Liver (tissue), 9 donors: ENCODE measurements around the gene ST6GALNAC3. TPM values are rescaled to one million over a fixed set of nuclear protein-coding genes. Genes with fewer than 3 reads are reported as not detected.

Experiments used
- DNase-seq: peaks from one replicate; pipeline ENCODE4 v3.0.0-alpha.2; 2017; ENCODE audit warnings: low spot score
- H3K27ac ChIP-seq, 2 donors: one replicate each; pipeline ENCODE4 v1.7.0; 2013; ENCODE audit warnings: inconsistent platforms in 2 of 2, low read length in 2 of 2, control low read depth in 1 of 2, low read depth in 1 of 2, mild to moderate bottlenecking in 1 of 2
- H3K27me3 ChIP-seq, 4 donors: one replicate each; pipeline versions ENCODE4 v1.6.1 to v1.7.0; 2013; ENCODE audit warnings: low read length in 3 of 4, inconsistent platforms in 1 of 4, mild to moderate bottlenecking in 1 of 4, moderate library complexity in 1 of 4; ENCODE audit not compliant: control insufficient read depth in 4 of 4, insufficient read depth in 4 of 4
- H3K36me3 ChIP-seq, 4 donors: one replicate each; pipeline versions ENCODE4 v1.6.1 to v1.7.0; 2013; ENCODE audit warnings: low read length in 3 of 4, mild to moderate bottlenecking in 3 of 4, low read depth in 1 of 4, moderate library complexity in 1 of 4; ENCODE audit not compliant: control insufficient read depth in 4 of 4, insufficient read depth in 3 of 4
- H3K4me1 ChIP-seq, 4 donors: one replicate each; pipeline versions ENCODE4 v1.6.1 to v1.7.0; 2013; ENCODE audit warnings: low read length in 3 of 4, mild to moderate bottlenecking in 3 of 4, moderate library complexity in 1 of 4; ENCODE audit not compliant: control insufficient read depth in 4 of 4, insufficient read depth in 4 of 4
- H3K4me3 ChIP-seq, 3 donors: one replicate each; pipeline versions ENCODE4 v1.6.1 to v1.7.0; 2013; ENCODE audit warnings: low read length in 3 of 3, control low read depth in 1 of 3, low read depth in 1 of 3, mild to moderate bottlenecking in 1 of 3
- H3K9ac ChIP-seq, 2 donors: one replicate each; pipeline ENCODE4 v1.7.0; 2013; ENCODE audit warnings: low read length in 2 of 2, mild to moderate bottlenecking in 2 of 2, moderate library complexity in 2 of 2, control low read depth in 1 of 2, low read depth in 1 of 2
- H3K9me3 ChIP-seq, 4 donors: one replicate each; pipeline versions ENCODE4 v1.6.1 to v1.7.0; 2013; ENCODE audit warnings: low read length in 3 of 4; ENCODE audit not compliant: control insufficient read depth in 4 of 4
- EGR1 ChIP-seq, 2 donors: IDR thresholded peaks; 2 replicates each; pipeline ENCODE4 v1.6.1; 2016 to 2018; ENCODE audit warnings: antibody characterized with exemption in 2 of 2, low read depth in 2 of 2
- FOXA1 ChIP-seq: IDR thresholded peaks from 2 replicates; pipeline ENCODE4 v1.6.1; 2016; ENCODE audit warnings: antibody characterized with exemption
- FOXA2 ChIP-seq: IDR thresholded peaks from 2 replicates; pipeline ENCODE4 v1.6.1; 2016; ENCODE audit warnings: antibody characterized with exemption
- GABPA ChIP-seq, 2 donors: IDR thresholded peaks in 1 of 2; conservative IDR thresholded peaks in 1 of 2; 2 replicates each; pipeline ENCODE4 v1.6.1; 2016; ENCODE audit warnings: antibody characterized with exemption in 2 of 2, mild to moderate bottlenecking in 1 of 2, moderate library complexity in 1 of 2
- HNF4A ChIP-seq, 2 donors: conservative IDR thresholded peaks; 2 replicates each; pipeline ENCODE4 v1.6.1; 2016; ENCODE audit warnings: antibody characterized with exemption in 2 of 2, mild to moderate bottlenecking in 2 of 2
- HNF4G ChIP-seq: IDR thresholded peaks from 2 replicates; pipeline ENCODE4 v1.6.1; 2016; ENCODE audit warnings: antibody characterized with exemption
- JUND ChIP-seq, 2 donors: IDR thresholded peaks; 2 replicates each; pipeline ENCODE4 v1.6.1; 2016; ENCODE audit warnings: antibody characterized with exemption in 2 of 2
- NR2F2 ChIP-seq: IDR thresholded peaks from 2 replicates; pipeline ENCODE4 v1.6.1; 2016; ENCODE audit warnings: antibody characterized with exemption
- RAD21 ChIP-seq, 2 donors: IDR thresholded peaks; 2 replicates each; pipeline ENCODE4 v1.6.1; 2016; ENCODE audit warnings: antibody characterized with exemption in 2 of 2, mild to moderate bottlenecking in 2 of 2
- RXRA ChIP-seq, 2 donors: IDR thresholded peaks; 2 replicates each; pipeline ENCODE4 v1.6.1; 2017 to 2018; ENCODE audit warnings: antibody characterized with exemption in 2 of 2, mild to moderate bottlenecking in 1 of 2
- SP1 ChIP-seq: IDR thresholded peaks from 2 replicates; pipeline ENCODE4 v1.6.1; 2018; ENCODE audit warnings: antibody characterized with exemption, mild to moderate bottlenecking
- TAF1 ChIP-seq: conservative IDR thresholded peaks from 2 replicates; pipeline ENCODE4 v1.6.1; 2016; ENCODE audit warnings: antibody characterized with exemption, mild to moderate bottlenecking
- YY1 ChIP-seq: IDR thresholded peaks from 2 replicates; pipeline ENCODE4 v1.6.1; 2016; ENCODE audit warnings: antibody characterized with exemption, mild to moderate bottlenecking
- WGBS: extraction: QIAGEN DNeasy Blood & Tissue Kit; methylation state at CpG from one replicate; pipeline ENCODE4 v1.1.7; 2013; 5-methylcytosine and 5-hydroxymethylcytosine counted together
- polyA plus RNA-seq, 2 donors: library from polyadenylated mRNA; stranded (reverse) in 1 of 2; unstranded in 1 of 2; fragments of 200-250 nt in 1 of 2; fragments of >200 nt in 1 of 2; fragmentation: Nextera tagmentation in 1 of 2; extraction: Ambion mirVana in 1 of 2; gene quantifications; one replicate each; pipeline versions ENCODE4 v1.2.1 to v1.2.3, GENCODE V29; 2013 to 2015
- total RNA-seq, 2 donors: library from RNA; depleted of rRNA; stranded (reverse); fragments of >200 nt; gene quantifications; one replicate each; pipeline ENCODE4 v1.2.3, GENCODE V29; 2014
- TF ChIP-seq, protein P1 (sequence below): IDR thresholded peaks from 2 replicates; pipeline ENCODE4 v1.6.1; 2016; ENCODE audit warnings: antibody characterized with exemption
- TF ChIP-seq, protein P2 (sequence below): fragments of 150-350 bp; IDR thresholded peaks from 2 replicates; pipeline ENCODE4 v1.5.1; 2017; ENCODE audit warnings: improper control_type of control experiment, low read depth, low read length; ENCODE audit not compliant: missing input control
- TF ChIP-seq, protein P3 (sequence below): IDR thresholded peaks from 2 replicates; pipeline ENCODE4 v1.6.1; 2016; ENCODE audit warnings: antibody characterized with exemption
- TF ChIP-seq, protein P4 (sequence below): IDR thresholded peaks from 2 replicates; pipeline ENCODE4 v1.6.1; 2016; ENCODE audit warnings: antibody characterized with exemption
- TF ChIP-seq, protein P5 (sequence below): IDR thresholded peaks from 2 replicates; pipeline ENCODE4 v1.6.1; 2016; ENCODE audit warnings: antibody characterized with exemption, mild to moderate bottlenecking
- donor health status: healthy.
- donor health status: healthy.
- donor health status: healthy.
- donor health status: healthy.
- donor health status: healthy.

Gene ST6GALNAC3
- total and polyA plus RNA-seq, 4 donors, result 1.2 to 5.0 (median 3.2) TPM

DNA sequence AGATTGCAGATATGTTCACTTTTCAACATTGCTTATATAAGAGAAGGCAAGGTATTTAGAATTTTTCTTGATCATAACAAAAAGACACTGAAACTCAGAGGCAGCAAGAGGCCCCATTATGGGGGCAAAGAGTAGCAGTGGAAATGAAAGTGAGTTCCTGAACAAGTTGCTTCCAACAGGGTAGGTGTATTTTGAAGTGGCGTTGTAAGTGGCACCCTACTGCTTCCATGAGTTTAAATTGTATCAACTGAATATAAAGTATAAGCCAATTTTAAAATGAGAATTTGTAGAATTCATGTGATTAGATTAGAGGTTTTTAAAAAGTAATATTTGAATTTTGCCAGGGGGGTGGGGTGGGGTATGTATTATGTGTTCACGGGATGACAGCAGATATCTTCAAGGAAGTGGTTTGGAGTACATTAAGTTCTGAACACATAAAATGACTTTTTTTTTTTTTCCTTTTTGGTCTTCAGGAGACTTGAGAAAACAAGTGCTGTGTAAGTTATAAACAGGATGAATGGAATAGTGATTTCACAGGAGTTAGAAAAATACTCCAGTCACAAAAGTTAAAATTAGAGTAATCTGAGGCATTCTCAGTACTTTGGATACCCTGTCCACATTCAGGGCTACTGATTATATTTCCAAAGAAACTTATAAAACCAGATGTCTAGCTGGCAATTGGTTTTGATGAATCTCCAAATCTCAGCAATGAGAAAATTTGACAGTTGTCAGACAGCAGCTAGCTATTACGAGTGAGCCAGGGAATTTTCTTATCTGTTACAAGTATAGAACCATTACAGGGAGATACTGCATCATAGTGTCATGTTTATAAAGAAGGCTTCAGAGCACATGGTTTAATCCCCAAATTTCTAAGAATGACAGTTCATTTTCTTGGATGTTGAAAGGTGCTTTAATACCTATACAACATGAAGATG, 182.0 kb downstream of the ST6GALNAC3 start:
- Histone ChIP-seq H3K27me3 (no peaks in the 10 kb centered on the region), H3K4me1 (no peaks in the 10 kb centered on the region), H3K9ac (no peak overlapping the region), H3K36me3 (no peaks in the 10 kb centered on the region), H3K27ac (no peak overlapping the region), H3K4me3 (no peak overlapping the region), H3K9me3 (no peaks in the 10 kb centered on the region)
- TF ChIP-seq SP1 (no peak), GABPA (IDR thresholded peaks at IDR 0.05 in 1 of 2, conservative IDR thresholded peaks at IDR 0.05 in 1 of 2) (no peak), FOXA2 (no peak), FOXA1 (no peak), RXRA (IDR thresholded peaks at IDR 0.05) (no peak), JUND (IDR thresholded peaks at IDR 0.05) (no peak), EGR1 (IDR thresholded peaks at IDR 0.05; ENCODE audit: low read depth in 2 of 2) (no peak), HNF4A (conservative IDR thresholded peaks at IDR 0.05) (no peak), NR2F2 (no peak), RAD21 (IDR thresholded peaks at IDR 0.05) (no peak), YY1 (no peak), HNF4G (no peak), TAF1 (no peak)
- TF ChIP-seq, protein P1, sequence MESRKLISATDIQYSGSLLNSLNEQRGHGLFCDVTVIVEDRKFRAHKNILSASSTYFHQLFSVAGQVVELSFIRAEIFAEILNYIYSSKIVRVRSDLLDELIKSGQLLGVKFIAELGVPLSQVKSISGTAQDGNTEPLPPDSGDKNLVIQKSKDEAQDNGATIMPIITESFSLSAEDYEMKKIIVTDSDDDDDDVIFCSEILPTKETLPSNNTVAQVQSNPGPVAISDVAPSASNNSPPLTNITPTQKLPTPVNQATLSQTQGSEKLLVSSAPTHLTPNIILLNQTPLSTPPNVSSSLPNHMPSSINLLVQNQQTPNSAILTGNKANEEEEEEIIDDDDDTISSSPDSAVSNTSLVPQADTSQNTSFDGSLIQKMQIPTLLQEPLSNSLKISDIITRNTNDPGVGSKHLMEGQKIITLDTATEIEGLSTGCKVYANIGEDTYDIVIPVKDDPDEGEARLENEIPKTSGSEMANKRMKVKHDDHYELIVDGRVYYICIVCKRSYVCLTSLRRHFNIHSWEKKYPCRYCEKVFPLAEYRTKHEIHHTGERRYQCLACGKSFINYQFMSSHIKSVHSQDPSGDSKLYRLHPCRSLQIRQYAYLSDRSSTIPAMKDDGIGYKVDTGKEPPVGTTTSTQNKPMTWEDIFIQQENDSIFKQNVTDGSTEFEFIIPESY, result no peak
- TF ChIP-seq, protein P2, sequence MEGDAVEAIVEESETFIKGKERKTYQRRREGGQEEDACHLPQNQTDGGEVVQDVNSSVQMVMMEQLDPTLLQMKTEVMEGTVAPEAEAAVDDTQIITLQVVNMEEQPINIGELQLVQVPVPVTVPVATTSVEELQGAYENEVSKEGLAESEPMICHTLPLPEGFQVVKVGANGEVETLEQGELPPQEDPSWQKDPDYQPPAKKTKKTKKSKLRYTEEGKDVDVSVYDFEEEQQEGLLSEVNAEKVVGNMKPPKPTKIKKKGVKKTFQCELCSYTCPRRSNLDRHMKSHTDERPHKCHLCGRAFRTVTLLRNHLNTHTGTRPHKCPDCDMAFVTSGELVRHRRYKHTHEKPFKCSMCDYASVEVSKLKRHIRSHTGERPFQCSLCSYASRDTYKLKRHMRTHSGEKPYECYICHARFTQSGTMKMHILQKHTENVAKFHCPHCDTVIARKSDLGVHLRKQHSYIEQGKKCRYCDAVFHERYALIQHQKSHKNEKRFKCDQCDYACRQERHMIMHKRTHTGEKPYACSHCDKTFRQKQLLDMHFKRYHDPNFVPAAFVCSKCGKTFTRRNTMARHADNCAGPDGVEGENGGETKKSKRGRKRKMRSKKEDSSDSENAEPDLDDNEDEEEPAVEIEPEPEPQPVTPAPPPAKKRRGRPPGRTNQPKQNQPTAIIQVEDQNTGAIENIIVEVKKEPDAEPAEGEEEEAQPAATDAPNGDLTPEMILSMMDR, result no peak
- TF ChIP-seq, protein P3, sequence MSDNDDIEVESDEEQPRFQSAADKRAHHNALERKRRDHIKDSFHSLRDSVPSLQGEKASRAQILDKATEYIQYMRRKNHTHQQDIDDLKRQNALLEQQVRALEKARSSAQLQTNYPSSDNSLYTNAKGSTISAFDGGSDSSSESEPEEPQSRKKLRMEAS, result no peak
- TF ChIP-seq, protein P4, sequence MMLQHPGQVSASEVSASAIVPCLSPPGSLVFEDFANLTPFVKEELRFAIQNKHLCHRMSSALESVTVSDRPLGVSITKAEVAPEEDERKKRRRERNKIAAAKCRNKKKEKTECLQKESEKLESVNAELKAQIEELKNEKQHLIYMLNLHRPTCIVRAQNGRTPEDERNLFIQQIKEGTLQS, result no peak
- TF ChIP-seq, protein P5, sequence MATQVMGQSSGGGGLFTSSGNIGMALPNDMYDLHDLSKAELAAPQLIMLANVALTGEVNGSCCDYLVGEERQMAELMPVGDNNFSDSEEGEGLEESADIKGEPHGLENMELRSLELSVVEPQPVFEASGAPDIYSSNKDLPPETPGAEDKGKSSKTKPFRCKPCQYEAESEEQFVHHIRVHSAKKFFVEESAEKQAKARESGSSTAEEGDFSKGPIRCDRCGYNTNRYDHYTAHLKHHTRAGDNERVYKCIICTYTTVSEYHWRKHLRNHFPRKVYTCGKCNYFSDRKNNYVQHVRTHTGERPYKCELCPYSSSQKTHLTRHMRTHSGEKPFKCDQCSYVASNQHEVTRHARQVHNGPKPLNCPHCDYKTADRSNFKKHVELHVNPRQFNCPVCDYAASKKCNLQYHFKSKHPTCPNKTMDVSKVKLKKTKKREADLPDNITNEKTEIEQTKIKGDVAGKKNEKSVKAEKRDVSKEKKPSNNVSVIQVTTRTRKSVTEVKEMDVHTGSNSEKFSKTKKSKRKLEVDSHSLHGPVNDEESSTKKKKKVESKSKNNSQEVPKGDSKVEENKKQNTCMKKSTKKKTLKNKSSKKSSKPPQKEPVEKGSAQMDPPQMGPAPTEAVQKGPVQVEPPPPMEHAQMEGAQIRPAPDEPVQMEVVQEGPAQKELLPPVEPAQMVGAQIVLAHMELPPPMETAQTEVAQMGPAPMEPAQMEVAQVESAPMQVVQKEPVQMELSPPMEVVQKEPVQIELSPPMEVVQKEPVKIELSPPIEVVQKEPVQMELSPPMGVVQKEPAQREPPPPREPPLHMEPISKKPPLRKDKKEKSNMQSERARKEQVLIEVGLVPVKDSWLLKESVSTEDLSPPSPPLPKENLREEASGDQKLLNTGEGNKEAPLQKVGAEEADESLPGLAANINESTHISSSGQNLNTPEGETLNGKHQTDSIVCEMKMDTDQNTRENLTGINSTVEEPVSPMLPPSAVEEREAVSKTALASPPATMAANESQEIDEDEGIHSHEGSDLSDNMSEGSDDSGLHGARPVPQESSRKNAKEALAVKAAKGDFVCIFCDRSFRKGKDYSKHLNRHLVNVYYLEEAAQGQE, result no peak
- DNase-seq, result no peak
- 58% methylated on average over 3 of the region's 3 CpGs for WGBS
